NCI-H446 treated with DMSO at 0.1 percent for 48 hours (cell line): ENCODE data around the gene SH3RF1.

ENCODE experiments used
- DNase-seq: peaks from one replicate; lab custom pipeline; 2025; lab: John Stamatoyannopoulos, UW

The SH3RF1 gene

GRCh38 chr4:169063441-169063840 lies 207.3 kb downstream of the SH3RF1 start:
- no peak for DNase-seq

- no peak for DNase-seq
Observed at GRCh38 chr4:169062897-169063244, 207.9 kb downstream of the SH3RF1 start.

- no peak for DNase-seq
Observed at GRCh38 chr4:169061386-169061785, 209.4 kb downstream of the SH3RF1 start.

- DNase-seq = no peak
Observed at GRCh38 chr4:169060391-169061091, 210.2 kb downstream of the SH3RF1 start.

- DNase-seq = no peak
Observed at GRCh38 chr4:169059306-169060211, 211.2 kb downstream of the SH3RF1 start.

- DNase-seq = no peak
Observed at GRCh38 chr4:169058312-169058711, 212.4 kb downstream of the SH3RF1 start.

GRCh38 chr4:169054879-169055278 lies 215.9 kb downstream of the SH3RF1 start:
- no peak for DNase-seq

- DNase-seq = no peak
Observed at GRCh38 chr4:169052594-169052945, 218.2 kb downstream of the SH3RF1 start.

- peak; percentile 53 for DNase-seq
Observed at GRCh38 chr4:169051761-169052593, 218.8 kb downstream of the SH3RF1 start.

GRCh38 chr4:169050881-169051760 lies 219.6 kb downstream of the SH3RF1 start:
- DNase-seq = no peak

- DNase-seq = no peak
Observed at GRCh38 chr4:169050284-169050683, 220.5 kb downstream of the SH3RF1 start.

- DNase-seq = no peak
Observed at GRCh38 chr4:169048868-169049414, 221.8 kb downstream of the SH3RF1 start.

- DNase-seq = no peak
Observed at GRCh38 chr4:169047956-169048355, 222.8 kb downstream of the SH3RF1 start.

GRCh38 chr4:169045862-169046584 lies 224.7 kb downstream of the SH3RF1 start:
- DNase-seq = no peak

GRCh38 chr4:169044714-169045447 lies 225.9 kb downstream of the SH3RF1 start:
- DNase-seq = no peak
